ENCODE measurements around the gene PRDM16. TPM values are rescaled to one million over a fixed set of nuclear protein-coding genes. Genes with fewer than 3 reads are reported as not detected.

Gene PRDM16
- total RNA-seq, 1 experiment from 2014 or later: 1.4 TPM

DNA sequence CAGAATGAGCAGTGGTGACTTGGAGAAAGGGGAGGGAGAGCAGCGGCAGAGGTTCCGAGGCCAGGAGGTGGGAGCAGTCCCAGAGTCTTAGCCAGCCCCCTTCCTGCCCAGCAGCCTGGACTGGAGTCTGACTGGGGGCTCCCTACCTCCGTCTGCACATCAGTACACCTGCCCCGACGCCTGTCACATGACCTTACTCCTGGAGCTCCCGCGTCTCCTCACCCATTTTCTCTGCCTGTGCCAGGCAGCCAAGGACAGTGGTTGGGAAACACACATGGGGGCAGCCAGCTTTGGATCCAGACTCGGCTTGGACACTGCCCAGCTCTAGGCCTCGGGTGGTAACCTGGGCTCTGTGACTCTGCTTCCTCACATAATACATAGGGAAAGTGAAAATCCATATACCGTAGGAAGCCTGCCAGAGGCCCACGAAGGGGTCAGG lies 30.9 kb upstream of the PRDM16 start:
- H3K27me3 ChIP-seq: peaks cover 22% of the 10 kb centered on the region; the same call in 1 of the 2 replicates
- H3K4me3 ChIP-seq: no peak overlapping the region
- no peak overlapping the region for H3K27ac ChIP-seq
- no peak for DNase-seq
- H3K9me3 ChIP-seq (replicated peaks): no peaks in the 10 kb centered on the region
- H3K4me1 ChIP-seq: no peaks in the 10 kb centered on the region
- no peaks in the 10 kb centered on the region for H3K36me3 ChIP-seq

GRCh38 chr1:3038571-3039181 lies 30.3 kb upstream of the PRDM16 start:
- H3K36me3 ChIP-seq: no peaks in the 10 kb centered on the region
- H3K27me3 ChIP-seq: peaks cover 16% of the 10 kb centered on the region; the same call in 1 of the 2 replicates
- no peak overlapping the region for H3K4me3 ChIP-seq
- no peaks in the 10 kb centered on the region for H3K4me1 ChIP-seq
- no peak overlapping the region for H3K27ac ChIP-seq
- DNase-seq: no peak
- H3K9me3 ChIP-seq (replicated peaks): no peaks in the 10 kb centered on the region

DNA sequence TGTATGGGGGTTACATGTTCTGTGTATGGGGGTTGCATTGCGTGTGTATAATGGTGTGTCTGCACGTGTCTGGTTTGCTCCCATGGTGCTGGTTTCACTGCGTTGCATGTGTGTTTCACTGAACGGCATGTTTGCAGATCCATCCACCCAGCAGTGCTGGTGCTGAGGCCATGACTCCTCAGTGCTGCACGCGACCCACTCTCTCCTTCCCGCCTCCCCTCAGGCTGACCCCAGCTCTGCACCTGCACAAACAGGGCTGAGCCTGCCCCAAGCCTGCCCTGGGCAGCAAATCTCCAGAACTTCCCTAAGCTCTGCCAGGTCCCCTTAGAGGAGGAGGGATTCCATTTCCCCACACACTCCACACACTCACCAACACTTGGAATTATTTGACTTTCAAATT lies 29.0 kb upstream of the PRDM16 start:
- peaks cover 11% of the 10 kb centered on the region; the same call in 1 of the 2 replicates for H3K27me3 ChIP-seq
- H3K9me3 ChIP-seq (replicated peaks): no peaks in the 10 kb centered on the region
- H3K4me3 ChIP-seq: no peak overlapping the region
- no peaks in the 10 kb centered on the region for H3K4me1 ChIP-seq
- no peak for DNase-seq
- H3K27ac ChIP-seq: no peak overlapping the region
- H3K36me3 ChIP-seq: no peaks in the 10 kb centered on the region

GRCh38 chr1:3042481-3042880 lies 26.5 kb upstream of the PRDM16 start:
- H3K36me3 ChIP-seq: no peaks in the 10 kb centered on the region
- H3K27me3 ChIP-seq: peaks cover 11% of the 10 kb centered on the region; the same call in 1 of the 2 replicates
- DNase-seq: no peak
- H3K4me3 ChIP-seq: no peak overlapping the region
- no peaks in the 10 kb centered on the region for H3K9me3 ChIP-seq (replicated peaks)
- no peak overlapping the region for H3K27ac ChIP-seq
- H3K4me1 ChIP-seq: no peaks in the 10 kb centered on the region

DNA sequence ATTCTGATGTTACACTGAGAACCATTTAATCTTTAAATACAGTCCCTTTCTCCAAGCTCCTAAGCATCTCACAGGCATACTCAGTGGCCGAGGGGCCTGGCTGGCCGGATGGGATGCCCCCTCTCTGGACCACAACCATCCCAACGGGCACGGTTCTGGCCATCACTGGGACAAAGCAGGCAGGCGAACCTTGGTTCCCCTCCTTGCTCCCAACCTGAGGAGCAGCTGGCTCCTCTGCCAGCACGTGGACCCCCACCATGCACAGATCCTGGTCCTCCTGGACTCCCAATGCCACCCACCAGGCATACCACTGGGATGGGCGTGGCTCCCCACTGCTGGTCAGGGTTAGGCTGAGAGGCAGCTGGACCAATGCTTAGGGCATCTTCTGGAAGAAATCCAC lies 19.8 kb upstream of the PRDM16 start:
- DNase-seq: no peak
- peaks cover 5% of the 10 kb centered on the region; the same call in 1 of the 2 replicates for H3K27me3 ChIP-seq
- no peak overlapping the region for H3K27ac ChIP-seq
- H3K4me3 ChIP-seq: no peak overlapping the region
- H3K4me1 ChIP-seq: no peaks in the 10 kb centered on the region
- no peaks in the 10 kb centered on the region for H3K36me3 ChIP-seq
- H3K9me3 ChIP-seq (replicated peaks): no peaks in the 10 kb centered on the region

- no peak for DNase-seq
- no peaks in the 10 kb centered on the region for H3K9me3 ChIP-seq (replicated peaks)
- H3K27me3 ChIP-seq: peaks cover 5% of the 10 kb centered on the region; the same call in 1 of the 2 replicates
- no peaks in the 10 kb centered on the region for H3K36me3 ChIP-seq
- no peak overlapping the region for H3K27ac ChIP-seq
- no peaks in the 10 kb centered on the region for H3K4me1 ChIP-seq
- H3K4me3 ChIP-seq: no peak overlapping the region
These were observed 19.1 kb upstream of the PRDM16 start for GRCh38 chr1:3049905-3050304.

DNA sequence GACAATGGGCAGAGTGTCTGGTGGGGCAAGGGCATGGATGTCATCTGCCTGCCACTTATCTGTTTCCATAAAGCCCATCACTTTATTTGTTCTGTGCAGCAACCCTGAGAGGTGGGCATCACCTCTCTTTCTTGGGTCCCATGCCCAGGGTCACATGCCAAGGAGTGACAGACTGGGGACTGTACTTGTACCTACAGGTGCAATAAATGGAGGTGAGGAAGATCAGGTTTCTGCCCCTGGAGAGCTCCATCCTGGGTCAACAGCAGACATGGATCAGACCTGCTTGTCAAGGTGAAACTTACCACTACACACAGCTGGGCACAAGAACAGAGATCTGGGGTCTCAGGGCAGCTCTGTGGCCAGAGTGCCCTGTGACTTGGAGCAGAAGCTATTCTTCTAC lies 18.4 kb upstream of the PRDM16 start:
- Histone ChIP-seq H3K36me3 (no peaks in the 10 kb centered on the region), H3K4me1 (no peaks in the 10 kb centered on the region), H3K27ac (no peak overlapping the region), H3K27me3 (peaks cover 5% of the 10 kb centered on the region; the same call in 1 of the 2 replicates), H3K4me3 (no peak overlapping the region), H3K9me3 (replicated peaks) (no peaks in the 10 kb centered on the region)
- no peak for DNase-seq

DNA sequence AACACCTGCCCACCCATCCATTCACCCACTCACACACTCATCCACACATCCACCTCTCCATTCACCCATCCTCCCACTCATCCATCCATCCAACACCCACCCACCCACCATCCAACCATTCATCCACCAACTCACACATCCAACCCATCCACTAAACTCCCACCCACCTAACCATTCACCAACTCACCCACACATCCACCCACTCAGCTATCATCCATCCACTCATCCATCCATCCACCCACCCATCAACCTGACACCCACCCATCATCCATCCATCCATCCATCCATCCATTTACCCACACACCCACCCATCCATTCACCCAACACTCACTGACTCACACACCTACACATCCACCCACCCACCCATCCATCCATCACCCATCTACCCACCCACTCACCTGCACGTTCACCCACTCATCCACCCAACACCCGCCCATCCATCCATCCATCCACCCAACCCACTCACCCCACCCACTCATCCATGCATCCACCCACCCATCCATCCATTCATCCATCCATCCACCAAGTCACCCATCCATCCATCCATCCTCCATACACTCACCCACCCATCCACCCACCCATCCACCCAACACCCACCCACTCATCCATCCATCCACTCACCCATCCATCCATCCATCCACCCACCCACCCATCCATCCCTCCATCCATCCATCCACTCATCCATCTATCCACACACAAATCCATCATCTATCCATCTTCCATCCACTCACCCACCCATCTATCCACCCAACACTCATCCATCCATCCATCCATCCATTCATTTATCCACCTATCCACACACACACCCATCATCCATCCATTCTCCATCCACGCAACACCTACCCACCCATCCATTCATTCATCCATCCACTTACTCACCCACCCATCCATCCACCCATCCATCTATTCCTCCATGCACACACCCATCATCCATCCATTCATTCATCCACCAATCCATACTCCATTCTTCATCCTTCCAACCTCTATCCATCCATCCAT lies 17.4 kb upstream of the PRDM16 start:
- Histone ChIP-seq H3K4me3 (no peak overlapping the region), H3K27me3 (peaks cover 8% of the 10 kb centered on the region; the same call in 1 of the 2 replicates), H3K9me3 (replicated peaks) (no peaks in the 10 kb centered on the region), H3K27ac (no peak overlapping the region), H3K36me3 (no peaks in the 10 kb centered on the region), H3K4me1 (no peaks in the 10 kb centered on the region)
- DNase-seq: no peak

GRCh38 chr1:3052501-3052900 lies 16.5 kb upstream of the PRDM16 start:
- no peak for DNase-seq
- H3K27me3 ChIP-seq: peaks cover 8% of the 10 kb centered on the region; the same call in 1 of the 2 replicates
- H3K36me3 ChIP-seq: no peaks in the 10 kb centered on the region
- no peaks in the 10 kb centered on the region for H3K4me1 ChIP-seq
- H3K9me3 ChIP-seq (replicated peaks): no peaks in the 10 kb centered on the region
- no peak overlapping the region for H3K4me3 ChIP-seq
- no peak overlapping the region for H3K27ac ChIP-seq

DNA sequence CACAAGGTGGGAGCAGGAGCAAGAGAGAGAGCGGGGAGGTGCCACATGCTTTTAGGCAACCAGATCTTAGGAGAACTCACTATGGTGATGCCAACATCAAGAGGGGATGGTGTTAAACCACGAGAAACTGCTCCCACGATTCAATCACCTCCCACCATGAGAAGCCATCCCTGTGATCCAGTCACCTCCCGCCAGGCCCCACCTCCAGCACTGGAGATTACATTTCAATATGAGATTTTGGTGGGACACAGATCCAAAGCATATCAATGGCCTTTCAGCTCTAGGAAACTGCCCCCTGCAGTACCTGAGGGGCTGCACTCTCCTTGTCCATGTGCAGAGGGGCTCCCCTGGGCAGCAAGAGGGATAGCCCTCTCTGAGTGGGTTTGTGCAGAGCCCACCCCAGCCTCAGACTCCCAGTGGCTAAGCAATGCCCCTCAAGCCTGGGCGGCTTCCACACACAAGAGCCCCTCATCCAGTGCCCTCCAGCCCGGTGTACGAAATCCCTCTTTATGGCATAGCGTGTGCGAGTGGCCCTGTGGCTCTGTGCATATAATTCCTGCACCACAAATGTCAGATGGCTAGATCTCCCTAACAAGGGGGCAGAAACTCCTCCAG lies 15.5 kb upstream of the PRDM16 start:
- H3K36me3 ChIP-seq: no peaks in the 10 kb centered on the region
- peaks cover 8% of the 10 kb centered on the region; the same call in 1 of the 2 replicates for H3K27me3 ChIP-seq
- no peak overlapping the region for H3K4me3 ChIP-seq
- no peaks in the 10 kb centered on the region for H3K9me3 ChIP-seq (replicated peaks)
- H3K27ac ChIP-seq: no peak overlapping the region
- no peak for DNase-seq
- H3K4me1 ChIP-seq: no peaks in the 10 kb centered on the region

- Histone ChIP-seq H3K9me3 (replicated peaks) (no peaks in the 10 kb centered on the region), H3K4me1 (no peaks in the 10 kb centered on the region), H3K4me3 (no peak overlapping the region), H3K27ac (no peak overlapping the region), H3K27me3 (peaks cover 8% of the 10 kb centered on the region; the same call in 1 of the 2 replicates), H3K36me3 (no peaks in the 10 kb centered on the region)
- DNase-seq: no peak
These were observed 15.0 kb upstream of the PRDM16 start for GRCh38 chr1:3053986-3054385.

DNA sequence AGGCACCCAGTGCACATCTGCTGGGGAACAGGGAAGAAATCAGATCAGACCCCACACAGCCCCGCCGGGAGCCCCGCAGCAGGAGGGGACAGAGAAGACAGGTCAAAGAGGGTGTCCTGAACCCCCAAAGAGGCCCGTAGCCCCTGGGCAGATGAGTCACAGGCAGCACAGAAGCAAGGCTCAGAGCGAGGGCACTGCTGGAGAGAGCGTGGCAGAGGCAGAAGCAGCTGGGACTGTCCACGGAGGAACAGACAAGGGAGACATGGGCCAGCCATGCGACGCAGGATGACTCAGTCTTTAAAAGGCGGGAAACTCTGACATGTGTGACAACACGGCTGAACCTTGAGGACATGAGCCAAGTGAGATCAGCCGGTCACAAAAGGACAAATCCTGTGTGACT lies 14.5 kb upstream of the PRDM16 start:
- no peaks in the 10 kb centered on the region for H3K4me1 ChIP-seq
- peaks cover 8% of the 10 kb centered on the region; the same call in 1 of the 2 replicates for H3K27me3 ChIP-seq
- no peak for DNase-seq
- no peak overlapping the region for H3K27ac ChIP-seq
- H3K36me3 ChIP-seq: no peaks in the 10 kb centered on the region
- H3K9me3 ChIP-seq (replicated peaks): no peaks in the 10 kb centered on the region
- H3K4me3 ChIP-seq: no peak overlapping the region

DNA sequence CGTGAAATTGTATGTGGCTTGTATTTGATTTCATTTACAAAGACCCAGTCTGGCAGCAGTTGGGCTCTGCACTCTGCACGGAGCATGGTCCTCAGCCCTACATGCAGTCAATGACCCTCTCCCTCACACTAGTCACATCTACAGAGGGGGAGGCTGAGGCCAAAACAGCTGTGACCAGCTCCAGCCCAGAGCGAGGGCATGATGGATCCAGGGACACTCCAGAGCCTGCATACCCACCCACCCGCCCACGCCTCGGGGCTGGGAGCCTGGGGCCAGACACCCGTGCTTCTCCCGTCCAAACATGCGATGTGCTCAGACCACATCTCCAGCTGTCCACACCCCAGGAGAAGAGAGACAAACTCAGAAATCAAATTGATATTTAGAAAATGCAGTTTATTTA lies 14.0 kb upstream of the PRDM16 start:
- no peak for DNase-seq
- Histone ChIP-seq H3K4me1 (no peaks in the 10 kb centered on the region), H3K27ac (no peak overlapping the region), H3K27me3 (peaks cover 8% of the 10 kb centered on the region; the same call in 1 of the 2 replicates), H3K4me3 (no peak overlapping the region), H3K36me3 (no peaks in the 10 kb centered on the region), H3K9me3 (replicated peaks) (no peaks in the 10 kb centered on the region)

GRCh38 chr1:3056641-3057040 lies 12.4 kb upstream of the PRDM16 start:
- Histone ChIP-seq H3K27ac (no peak overlapping the region), H3K4me3 (no peak overlapping the region), H3K4me1 (no peaks in the 10 kb centered on the region), H3K27me3 (peaks cover 13% of the 10 kb centered on the region; the same call in 1 of the 2 replicates), H3K9me3 (replicated peaks) (no peaks in the 10 kb centered on the region), H3K36me3 (no peaks in the 10 kb centered on the region)
- DNase-seq: no peak
